Naive thymus-derived CD8-positive, alpha-beta T cell (primary cell): Measurements from ENCODE around the gene ADGRL3. TPM values are rescaled to one million over a fixed set of nuclear protein-coding genes. Genes with fewer than 3 reads are reported as not detected.

Experiments
- ATAC-seq, 2 donors: fragments of 150-1000 bp; cut with Tn5 transposase in 1 of 2; sonication (Bioruptor Pico), chemical (Tn5 transposase) in 1 of 2; 1 replicate in 1 of 2; 2 replicates in 1 of 2; pipeline ENCODE4 v1.10.0; 2021; ENCODE audit warnings: mild to moderate bottlenecking in 2 of 2, moderate library complexity in 2 of 2
- POLR2A ChIA-PET: fragments of 350-600 bp; sonication (Branson Sonifier 250); formaldehyde crosslinking; loops from one replicate; lab custom pipeline; 2021; ENCODE audit warnings: antibody characterized with exemption; lab: Charles Lee
- DNase-seq, 10 donors: peaks; one replicate each; pipeline versions ENCODE4 v3.0.0 to v3.0.0-alpha.2; 2020 to 2022
- H3K27ac Mint-ChIP-seq, 10 donors: one replicate each; pipeline ENCODE4 v1.8.0; 2020 to 2022; ENCODE audit warnings: mild to moderate bottlenecking in 10 of 10, mixed read lengths in 10 of 10, moderate library complexity in 4 of 10, inconsistent platforms in 1 of 10
- H3K27me3 Mint-ChIP-seq, 5 donors: one replicate each; pipeline ENCODE4 v1.8.0; 2021 to 2022; ENCODE audit warnings: mixed read lengths in 5 of 5
- H3K36me3 Mint-ChIP-seq, 3 donors: one replicate each; pipeline ENCODE4 v1.8.0; 2020 to 2022; ENCODE audit warnings: mixed read lengths in 3 of 3, mild to moderate bottlenecking in 2 of 3, inconsistent platforms in 1 of 3
- H3K4me1 Mint-ChIP-seq, 4 donors: one replicate each; pipeline ENCODE4 v1.8.0; 2021 to 2022; ENCODE audit warnings: mixed read lengths in 4 of 4
- H3K4me3 Mint-ChIP-seq, 10 donors: one replicate each; pipeline ENCODE4 v1.8.0; 2020 to 2022; ENCODE audit warnings: mild to moderate bottlenecking in 10 of 10, mixed read lengths in 10 of 10, moderate library complexity in 6 of 10, inconsistent platforms in 1 of 10
- H3K9me3 Mint-ChIP-seq, 9 donors: one replicate each; pipeline ENCODE4 v1.8.0; 2020 to 2022; ENCODE audit warnings: mixed read lengths in 9 of 9, mild to moderate bottlenecking in 3 of 9, inconsistent platforms in 1 of 9, moderate library complexity in 1 of 9
- polyA plus RNA-seq, 3 donors: library from polyadenylated mRNA; unstranded; fragments of 300-500 nt; fragmentation: Illumina TruSeq; gene quantifications; one replicate each; pipeline ENCODE4 v1.2.3, GENCODE V29; 2021
- total RNA-seq, 8 experiments: library from RNA in 2 of 8; stranded (reverse) in 2 of 8; gene quantifications; one replicate each; pipeline ENCODE4 v1.2.3 and lab custom pipeline; 2021 to 2026

ADGRL3 gene
- total and polyA plus RNA-seq, 5 experiments from 2014 or later: not detected

DNA sequence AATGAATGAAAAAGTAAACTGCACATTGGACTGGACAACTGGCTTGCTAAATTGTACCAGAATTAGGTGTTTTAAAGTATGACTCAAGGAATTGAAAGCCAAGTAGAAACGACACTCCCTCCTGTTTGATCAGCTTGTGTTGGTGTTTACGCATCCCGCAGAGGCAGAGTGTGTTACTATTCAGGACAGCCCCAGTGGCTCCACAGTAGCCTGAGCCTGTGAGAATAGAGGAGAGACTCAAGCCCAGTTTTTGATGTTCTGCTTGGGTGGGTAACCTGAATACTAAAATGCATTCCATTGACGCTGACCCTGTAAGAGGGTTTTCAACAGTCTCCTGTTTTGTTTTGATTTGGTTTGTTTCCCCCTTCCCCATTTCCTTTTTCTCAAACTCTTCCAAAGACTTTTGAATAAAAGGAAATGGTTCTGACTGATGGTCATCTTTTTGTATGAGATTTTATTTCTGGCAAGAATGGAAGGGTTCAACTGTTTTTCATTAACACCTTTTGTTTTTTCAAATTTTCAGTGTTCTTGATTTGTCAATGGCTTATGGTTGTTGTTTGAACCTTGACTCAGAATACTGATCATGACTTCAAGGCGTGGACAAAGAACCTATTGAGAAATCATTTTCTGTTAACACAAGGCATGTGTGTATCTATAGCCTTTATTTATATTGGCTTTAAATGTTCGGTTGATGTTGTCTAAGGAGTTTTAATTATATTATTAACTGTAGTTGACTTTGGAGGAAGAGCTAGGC lies 10.2 kb downstream of the ADGRL3 start:
- H3K27me3 Mint-ChIP-seq: peaks cover 0 to 7% (median 2%) of the 10 kb centered on the region in 5 donors
- H3K4me3 Mint-ChIP-seq: no peak overlapping the region
- peaks cover 0 to 25% (median 5%) of the 10 kb centered on the region in 9 donors for H3K9me3 Mint-ChIP-seq
- POLR2A ChIA-PET: no interaction called here
- ATAC-seq (no peak), DNase-seq (no peak)
- H3K27ac Mint-ChIP-seq: no peak overlapping the region
- H3K4me1 Mint-ChIP-seq: no peaks in the 10 kb centered on the region
- peaks cover 0 to 5% (median 0%) of the 10 kb centered on the region in 3 donors for H3K36me3 Mint-ChIP-seq

DNA sequence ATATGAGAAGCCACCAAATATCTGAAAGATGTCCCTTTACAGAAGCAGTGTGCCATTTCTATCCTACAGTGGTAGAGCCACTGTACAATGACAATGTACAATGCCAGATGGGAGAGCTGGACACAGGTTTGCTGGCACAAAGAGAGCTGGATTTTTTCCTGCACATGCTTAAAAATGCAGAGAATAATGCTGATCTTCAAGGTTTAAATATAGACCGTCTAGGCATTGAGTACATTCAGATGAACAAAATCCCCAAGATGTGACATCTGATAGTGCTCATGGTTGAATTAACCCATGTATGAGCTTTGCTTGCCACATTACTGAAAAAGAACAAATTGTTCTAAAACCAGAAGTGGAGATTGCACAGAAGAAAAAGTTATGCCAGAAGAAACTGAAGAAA lies 11.7 kb downstream of the ADGRL3 start:
- Mint-ChIP-seq H3K27ac (no peak overlapping the region), H3K4me3 (no peak overlapping the region), H3K27me3 (peaks cover 0 to 2% (median 0%) of the 10 kb centered on the region in 5 donors), H3K36me3 (peaks cover 0 to 5% (median 0%) of the 10 kb centered on the region in 3 donors), H3K9me3 (peaks cover 0 to 16% (median 5%) of the 10 kb centered on the region in 9 donors), H3K4me1 (no peaks in the 10 kb centered on the region)
- DNase-seq (no peak), ATAC-seq (no peak)
- POLR2A ChIA-PET: no interaction called here

DNA sequence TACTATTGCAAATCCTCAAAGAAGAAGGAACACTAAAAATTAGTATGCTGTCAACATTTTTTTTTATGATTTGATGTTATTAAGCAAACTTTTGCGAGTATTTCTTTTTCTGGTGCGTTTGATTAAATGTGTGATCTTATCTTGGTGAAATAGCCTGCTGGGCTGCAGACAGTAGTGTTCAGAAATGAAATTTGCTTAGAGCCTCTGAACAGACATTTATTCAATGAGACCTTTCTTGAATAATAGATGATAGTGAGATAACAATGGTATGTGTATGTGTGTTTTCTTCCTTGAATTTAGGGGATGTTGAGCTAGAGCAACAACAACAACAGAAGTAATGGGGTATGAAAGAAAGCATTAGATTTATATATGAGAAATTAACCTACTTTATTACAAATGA lies 12.7 kb downstream of the ADGRL3 start:
- POLR2A ChIA-PET: no interaction called here
- peaks cover 0 to 2% (median 0%) of the 10 kb centered on the region in 3 donors for H3K36me3 Mint-ChIP-seq
- H3K27ac Mint-ChIP-seq: no peak overlapping the region
- no peaks in the 10 kb centered on the region for H3K4me1 Mint-ChIP-seq
- ATAC-seq (no peak), DNase-seq (no peak)
- H3K4me3 Mint-ChIP-seq: no peak overlapping the region
- H3K27me3 Mint-ChIP-seq: no peaks in the 10 kb centered on the region
- H3K9me3 Mint-ChIP-seq: peaks cover 0 to 16% (median 5%) of the 10 kb centered on the region in 9 donors

DNA sequence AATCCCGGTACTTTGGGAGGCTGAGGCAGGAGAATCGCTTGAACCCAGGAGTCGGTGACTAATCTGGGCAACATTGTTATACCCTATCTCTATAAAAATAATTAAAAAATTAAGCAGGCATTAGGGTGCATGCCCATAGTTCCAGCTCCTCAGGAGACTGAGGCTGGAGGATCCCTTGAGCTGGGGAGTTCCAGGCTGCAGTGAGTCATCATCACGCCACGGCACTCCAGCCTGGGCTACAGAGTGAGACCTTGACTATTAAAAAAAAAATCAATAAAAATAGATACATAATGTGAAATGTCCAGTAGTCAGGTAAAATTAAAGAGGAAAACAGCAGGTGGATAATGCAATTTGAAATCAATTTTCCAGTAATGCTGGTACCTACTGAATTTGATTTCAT lies 14.6 kb downstream of the ADGRL3 start:
- POLR2A ChIA-PET: no interaction called here
- Mint-ChIP-seq H3K27me3 (no peaks in the 10 kb centered on the region), H3K4me1 (no peaks in the 10 kb centered on the region), H3K27ac (no peak overlapping the region), H3K9me3 (peaks cover 0 to 16% (median 5%) of the 10 kb centered on the region in 9 donors), H3K36me3 (no peaks in the 10 kb centered on the region), H3K4me3 (no peak overlapping the region)
- ATAC-seq: no peak
- no peak for DNase-seq

DNA sequence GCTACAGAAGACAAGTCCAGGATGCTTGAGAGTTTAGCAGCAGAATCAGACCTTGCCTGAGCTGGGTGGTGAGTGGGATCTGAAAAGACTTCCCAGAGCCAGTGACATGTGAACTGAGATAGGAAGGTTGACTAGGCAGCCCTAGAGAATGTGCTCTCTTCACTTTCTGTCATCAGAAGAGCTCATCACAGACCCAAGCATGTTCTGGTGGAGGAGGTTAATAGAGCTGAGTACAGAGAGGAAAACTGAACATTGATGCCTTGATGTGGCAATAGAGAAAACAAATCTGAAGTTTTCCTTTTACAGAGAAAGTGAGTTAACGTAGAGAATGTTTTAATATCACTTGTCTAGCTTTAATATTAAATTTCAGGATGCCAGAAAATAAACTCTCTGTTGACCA lies 17.1 kb downstream of the ADGRL3 start:
- DNase-seq: no peak
- Mint-ChIP-seq H3K36me3 (no peaks in the 10 kb centered on the region), H3K4me1 (no peaks in the 10 kb centered on the region), H3K27ac (no peak overlapping the region), H3K4me3 (no peak overlapping the region), H3K9me3 (peaks cover 0 to 8% (median 4%) of the 10 kb centered on the region in 9 donors), H3K27me3 (no peaks in the 10 kb centered on the region)
- no peak for ATAC-seq
- POLR2A ChIA-PET: no interaction called here

DNA sequence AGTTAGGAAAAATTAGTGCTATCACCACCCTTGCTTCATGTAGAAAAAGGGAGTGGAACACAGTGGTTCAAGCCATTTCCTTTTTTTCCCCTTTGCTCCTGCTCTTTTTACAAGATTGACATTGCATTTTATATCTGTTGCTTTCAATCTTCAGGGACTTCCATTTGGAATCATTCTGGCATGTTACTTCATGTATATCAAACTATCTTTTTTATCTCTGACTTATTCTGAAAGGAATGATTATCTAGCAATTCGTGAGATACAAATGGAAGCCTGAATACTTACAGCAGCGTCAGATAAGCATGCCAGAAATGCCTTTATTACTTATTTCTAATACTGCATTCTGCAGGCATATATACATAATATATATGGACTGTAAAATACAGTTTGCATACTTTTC lies 20.4 kb downstream of the ADGRL3 start:
- no peaks in the 10 kb centered on the region for H3K36me3 Mint-ChIP-seq
- H3K27me3 Mint-ChIP-seq: no peaks in the 10 kb centered on the region
- peaks cover 0 to 10% (median 6%) of the 10 kb centered on the region in 9 donors for H3K9me3 Mint-ChIP-seq
- POLR2A ChIA-PET: no interaction called here
- H3K4me1 Mint-ChIP-seq: no peaks in the 10 kb centered on the region
- DNase-seq (no peak), ATAC-seq (no peak)
- H3K4me3 Mint-ChIP-seq: no peak overlapping the region
- H3K27ac Mint-ChIP-seq: no peak overlapping the region

DNA sequence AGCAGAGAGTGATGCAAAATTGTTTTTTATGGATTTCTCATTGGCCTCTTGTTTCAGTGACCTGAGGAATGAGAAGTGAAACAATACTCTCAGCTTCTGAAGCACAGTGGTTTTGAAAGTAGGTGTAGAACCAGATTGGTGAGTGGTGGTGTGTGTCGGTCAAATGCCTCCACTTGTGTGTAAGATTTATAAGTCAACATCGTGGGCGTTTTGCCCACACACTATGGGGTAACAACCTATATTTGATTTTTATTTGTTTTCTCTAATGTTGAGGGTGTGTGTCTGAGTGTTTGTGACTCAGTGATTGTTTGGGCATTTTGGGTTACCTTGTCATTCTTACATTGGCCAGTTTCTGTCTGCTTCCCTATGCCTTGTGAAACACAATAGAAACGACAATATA lies 23.3 kb downstream of the ADGRL3 start:
- H3K36me3 Mint-ChIP-seq: no peaks in the 10 kb centered on the region
- H3K4me3 Mint-ChIP-seq: no peak overlapping the region
- no peaks in the 10 kb centered on the region for H3K27me3 Mint-ChIP-seq
- H3K4me1 Mint-ChIP-seq: no peaks in the 10 kb centered on the region
- no peak overlapping the region for H3K27ac Mint-ChIP-seq
- DNase-seq (no peak), ATAC-seq (no peak)
- POLR2A ChIA-PET: no interaction called here
- H3K9me3 Mint-ChIP-seq: peaks cover 0 to 15% (median 4%) of the 10 kb centered on the region in 9 donors

DNA sequence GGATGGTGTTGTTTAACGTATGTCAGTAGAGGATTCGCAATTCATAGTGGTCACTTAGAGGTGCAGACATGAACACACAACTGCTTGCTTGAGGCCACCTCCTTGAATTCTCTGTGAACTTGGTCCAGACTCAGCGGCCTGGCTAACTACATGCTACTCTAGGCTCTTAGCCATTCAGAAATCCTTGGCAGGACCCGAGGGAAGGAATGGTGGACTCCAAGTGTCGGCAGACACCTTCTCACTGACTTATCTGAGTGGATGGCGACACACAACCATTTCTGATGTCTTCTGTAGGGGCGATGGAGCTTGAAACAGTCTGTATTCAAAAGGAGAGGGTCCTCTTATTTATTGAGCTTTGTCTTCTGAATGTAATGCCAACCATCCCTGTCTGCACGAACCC lies 24.4 kb downstream of the ADGRL3 start:
- Mint-ChIP-seq H3K27me3 (no peaks in the 10 kb centered on the region), H3K4me3 (no peak overlapping the region), H3K27ac (no peak overlapping the region), H3K36me3 (no peaks in the 10 kb centered on the region), H3K9me3 (peaks cover 0 to 15% (median 4%) of the 10 kb centered on the region in 9 donors), H3K4me1 (no peaks in the 10 kb centered on the region)
- no peak for ATAC-seq
- DNase-seq: no peak
- POLR2A ChIA-PET: no interaction called here

DNA sequence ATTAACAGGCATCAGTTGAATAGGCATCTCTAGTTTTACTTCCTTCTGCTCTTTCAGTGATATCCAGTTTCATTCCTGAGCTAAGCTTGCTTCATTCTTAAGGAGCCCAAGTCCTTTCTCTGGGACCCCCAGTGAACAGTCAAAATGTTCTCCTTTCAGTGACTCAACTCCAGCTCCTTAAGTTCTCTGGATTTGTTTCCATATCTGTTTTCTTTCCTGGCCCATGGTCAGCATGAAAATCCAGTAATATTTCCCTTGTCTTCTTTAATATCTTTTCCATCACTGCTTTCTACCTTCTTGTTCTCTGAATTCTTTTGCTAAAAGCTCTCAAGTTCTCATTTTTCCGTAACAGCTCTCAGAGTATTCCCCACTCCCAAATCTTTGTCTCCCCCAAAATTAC lies 25.5 kb downstream of the ADGRL3 start:
- no peaks in the 10 kb centered on the region for H3K4me1 Mint-ChIP-seq
- POLR2A ChIA-PET: no interaction called here
- H3K9me3 Mint-ChIP-seq: peaks cover 0 to 15% (median 4%) of the 10 kb centered on the region in 9 donors
- H3K4me3 Mint-ChIP-seq: no peak overlapping the region
- H3K27ac Mint-ChIP-seq: no peak overlapping the region
- no peaks in the 10 kb centered on the region for H3K36me3 Mint-ChIP-seq
- H3K27me3 Mint-ChIP-seq: no peaks in the 10 kb centered on the region
- ATAC-seq (no peak), DNase-seq (no peak)

DNA sequence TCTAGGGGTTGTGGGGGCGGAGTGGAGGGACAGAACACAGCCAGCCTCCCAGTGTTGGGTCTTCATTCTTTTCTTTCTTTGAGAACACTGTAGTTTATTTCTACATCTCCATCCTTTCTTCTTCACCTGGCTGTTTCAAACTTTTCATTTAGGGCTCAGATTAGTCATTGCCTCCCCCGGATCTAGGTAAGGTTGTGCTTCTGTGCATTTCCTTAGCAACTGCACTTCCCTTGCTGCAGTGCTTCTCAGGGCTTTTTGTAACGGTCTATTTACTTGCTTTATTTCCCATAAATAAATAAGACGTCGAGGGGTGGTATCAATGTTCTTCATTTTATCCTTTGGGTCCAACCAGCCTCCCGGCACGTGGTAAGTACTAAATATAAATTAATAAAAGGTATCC lies 31.3 kb downstream of the ADGRL3 start:
- H3K36me3 Mint-ChIP-seq: peaks cover 0 to 5% (median 0%) of the 10 kb centered on the region in 3 donors
- H3K4me1 Mint-ChIP-seq: no peaks in the 10 kb centered on the region
- H3K9me3 Mint-ChIP-seq: peaks cover 0 to 21% (median 3%) of the 10 kb centered on the region in 9 donors
- no peak overlapping the region for H3K4me3 Mint-ChIP-seq
- H3K27ac Mint-ChIP-seq: no peak overlapping the region
- POLR2A ChIA-PET: no interaction called here
- no peak for DNase-seq
- ATAC-seq: no peak
- H3K27me3 Mint-ChIP-seq: no peaks in the 10 kb centered on the region

DNA sequence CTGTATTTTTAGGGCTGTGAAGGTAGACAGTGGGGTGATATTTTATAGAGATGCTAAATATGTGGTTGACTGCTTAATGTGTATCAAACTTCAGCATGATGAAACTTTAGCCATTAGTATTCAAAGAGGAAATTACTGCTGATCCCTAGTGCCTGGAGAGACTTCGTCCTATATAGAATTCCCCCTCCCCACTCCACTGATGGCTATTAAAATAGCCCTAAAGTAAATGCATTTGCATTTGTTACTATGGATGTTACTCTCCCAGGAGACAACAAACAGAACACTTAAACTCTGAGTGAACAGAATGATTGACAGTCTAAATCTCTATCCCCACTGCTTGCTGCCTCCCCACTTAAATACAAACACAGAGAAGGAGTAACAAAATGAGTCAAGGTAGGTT lies 39.1 kb downstream of the ADGRL3 start:
- H3K36me3 Mint-ChIP-seq: no peaks in the 10 kb centered on the region
- H3K4me1 Mint-ChIP-seq: no peaks in the 10 kb centered on the region

DNA sequence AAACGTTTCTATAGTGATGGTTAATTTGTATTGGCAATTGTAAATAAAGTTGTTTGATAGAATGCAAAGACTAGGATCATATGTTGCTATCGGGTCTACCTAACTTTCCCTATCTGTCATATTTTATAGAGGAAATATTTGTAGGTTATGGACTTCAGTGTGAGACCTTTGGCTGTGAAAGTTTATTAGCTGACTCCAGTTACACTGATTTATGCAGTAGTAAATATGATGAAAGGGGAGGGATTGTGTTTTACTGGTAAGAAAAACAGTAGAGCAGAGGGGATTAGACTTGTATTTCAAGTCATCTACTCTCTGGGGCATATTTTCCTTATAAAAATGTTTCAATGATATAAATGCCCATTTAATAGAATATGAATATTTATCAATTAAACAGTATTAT lies 43.8 kb downstream of the ADGRL3 start:
- peaks cover 0 to 4% (median 0%) of the 10 kb centered on the region in 9 donors for H3K9me3 Mint-ChIP-seq
- H3K4me1 Mint-ChIP-seq: no peaks in the 10 kb centered on the region
- POLR2A ChIA-PET: no interaction called here
- H3K27ac Mint-ChIP-seq: no peak overlapping the region
- no peak overlapping the region for H3K4me3 Mint-ChIP-seq
- DNase-seq: no peak
- H3K27me3 Mint-ChIP-seq: no peaks in the 10 kb centered on the region
- no peaks in the 10 kb centered on the region for H3K36me3 Mint-ChIP-seq
- ATAC-seq: no peak

More for the DNA sequence above, 39.1 kb downstream of the ADGRL3 start:
- Mint-ChIP-seq H3K4me3 (no peak overlapping the region), H3K9me3 (peaks cover 0 to 13% (median 5%) of the 10 kb centered on the region in 9 donors), H3K27me3 (no peaks in the 10 kb centered on the region), H3K27ac (no peak overlapping the region)
- POLR2A ChIA-PET: no interaction called here
- ATAC-seq: no peak
- no peak for DNase-seq

DNA sequence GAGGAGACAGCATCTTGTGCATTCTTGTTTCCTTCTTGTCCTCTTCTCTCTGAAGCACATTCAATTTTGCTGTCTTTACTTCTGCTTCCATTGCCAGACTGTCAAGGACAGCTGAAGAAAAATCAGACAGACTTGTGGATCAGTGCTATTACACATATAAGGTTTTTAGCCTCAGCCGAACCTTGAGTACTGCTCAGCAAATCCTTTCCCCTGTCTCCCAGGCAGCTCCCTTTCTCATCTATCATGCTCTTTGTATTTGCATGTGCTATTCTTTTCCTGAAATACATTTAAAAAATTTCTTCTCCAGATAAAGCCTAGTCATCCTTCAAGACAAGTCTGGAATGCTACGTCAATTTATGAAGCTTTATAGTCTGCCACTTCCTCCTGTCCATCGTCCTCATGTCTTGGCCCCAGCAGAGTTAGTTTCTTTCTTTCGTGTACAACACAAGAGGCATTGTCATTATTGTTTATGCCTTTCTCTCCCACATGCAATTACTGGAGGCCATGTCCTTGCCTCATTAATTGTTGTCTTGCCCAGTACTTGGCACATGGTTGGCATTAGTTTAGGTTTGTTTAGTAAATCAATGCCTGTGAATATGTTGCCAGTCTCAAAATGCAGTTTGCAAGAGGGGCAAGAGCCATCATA lies 45.1 kb downstream of the ADGRL3 start:
- H3K4me3 Mint-ChIP-seq: no peak overlapping the region
- no peak for DNase-seq
- H3K27me3 Mint-ChIP-seq: no peaks in the 10 kb centered on the region
- POLR2A ChIA-PET: no interaction called here
- no peaks in the 10 kb centered on the region for H3K4me1 Mint-ChIP-seq
- H3K36me3 Mint-ChIP-seq: no peaks in the 10 kb centered on the region
- no peak for ATAC-seq
- H3K27ac Mint-ChIP-seq: no peak overlapping the region
- H3K9me3 Mint-ChIP-seq: peaks cover 0 to 3% (median 0%) of the 10 kb centered on the region in 9 donors
